ENCODE results near the gene MFNG. TPM values are rescaled to one million over a fixed set of nuclear protein-coding genes. Genes with fewer than 3 reads are reported as not detected.

MFNG gene
- polyA plus RNA-seq, 10 donors = 4.2 to 9.6 (median 6.1) TPM

- DNase-seq = no peak
Measured at GRCh38 chr22:37514526-37515051, 28.4 kb upstream of the MFNG start.

GRCh38 chr22:37511395-37512104 lies 25.4 kb upstream of the MFNG start:
- DNase-seq = no peak

- DNase-seq = no peak
Measured at GRCh38 chr22:37510091-37510490, 23.9 kb upstream of the MFNG start.

- DNase-seq = peak in 1 of 3 donors; percentile 83
Measured at GRCh38 chr22:37509059-37509860, 23.1 kb upstream of the MFNG start.

GRCh38 chr22:37508431-37508992 lies 22.3 kb upstream of the MFNG start:
- peak in 1 of 3 donors; percentile 65 for DNase-seq

- no peak for DNase-seq
Measured at GRCh38 chr22:37507731-37508130, 21.5 kb upstream of the MFNG start.

- no peak for DNase-seq
Measured at GRCh38 chr22:37505989-37506388, 19.8 kb upstream of the MFNG start.

GRCh38 chr22:37505565-37505964 lies 19.4 kb upstream of the MFNG start:
- DNase-seq = no peak

GRCh38 chr22:37504964-37505363 lies 18.8 kb upstream of the MFNG start:
- no peak for DNase-seq

GRCh38 chr22:37503850-37504249 lies 17.7 kb upstream of the MFNG start:
- DNase-seq = no peak

- no peak for DNase-seq
Measured at GRCh38 chr22:37503183-37503683, 17.0 kb upstream of the MFNG start.

- no peak for DNase-seq
Measured at GRCh38 chr22:37502342-37503182, 16.4 kb upstream of the MFNG start.

GRCh38 chr22:37501610-37502341 lies 15.6 kb upstream of the MFNG start:
- peak; percentile 61 to 85 (median 66) for DNase-seq

GRCh38 chr22:37500745-37501609 lies 14.8 kb upstream of the MFNG start:
- DNase-seq = peak in 1 of 3 donors; percentile 51

- no peak for DNase-seq
Measured at GRCh38 chr22:37499789-37500540, 13.8 kb upstream of the MFNG start.

GRCh38 chr22:37499027-37499707 lies 13.0 kb upstream of the MFNG start:
- no peak for DNase-seq

GRCh38 chr22:37498289-37498909 lies 12.2 kb upstream of the MFNG start:
- DNase-seq = no peak

All from muscle of back (tissue), 11 donors.